GM18868 (cell line): ENCODE measurements around the gene CCR8.

Source experiments
- ATAC-seq: cut with Tn5 transposase; IDR thresholded peaks from one replicate; pipeline ENCODE4 v1.9.1; 2021; ENCODE audit warnings: mild to moderate bottlenecking, moderate library complexity; ENCODE audit not compliant: unreplicated experiment

Gene CCR8

DNA sequence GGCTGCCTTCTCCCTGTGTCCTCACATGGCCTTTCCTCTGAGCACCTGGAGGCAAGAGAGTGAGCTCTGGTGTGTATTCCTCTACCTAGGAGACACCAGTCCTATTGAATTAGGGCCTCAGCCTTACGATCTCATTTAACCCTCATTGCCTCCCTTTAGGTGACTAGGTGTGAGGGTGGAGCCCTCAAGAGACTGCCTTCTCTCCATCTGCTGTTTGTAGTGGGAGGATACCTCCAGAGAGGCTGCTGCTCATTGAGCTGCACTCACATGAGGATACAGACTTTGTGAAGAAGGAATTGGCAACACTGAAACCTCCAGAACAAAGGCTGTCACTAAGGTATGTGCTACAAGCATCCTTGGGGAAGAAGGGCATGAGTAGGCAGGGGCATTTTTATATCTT is at the start of gene CCR8:
TSS of gene CCR8 (plus strand) at position 217 of the 400 bp plus-strand sequence. CDS start 2,623 bp downstream, outside the sequence.
- ATAC-seq = peak; percentile 29

GRCh38 chr3:39279745-39280517 is 49.6 kb upstream of the CCR8 start, which contains the start of gene CX3CR1:
Gene CX3CR1, minus strand, starts transcription at chr3:39280036. Its CDS starts 13,527 bp downstream, at chr3:39266509.
- no peak for ATAC-seq

DNA sequence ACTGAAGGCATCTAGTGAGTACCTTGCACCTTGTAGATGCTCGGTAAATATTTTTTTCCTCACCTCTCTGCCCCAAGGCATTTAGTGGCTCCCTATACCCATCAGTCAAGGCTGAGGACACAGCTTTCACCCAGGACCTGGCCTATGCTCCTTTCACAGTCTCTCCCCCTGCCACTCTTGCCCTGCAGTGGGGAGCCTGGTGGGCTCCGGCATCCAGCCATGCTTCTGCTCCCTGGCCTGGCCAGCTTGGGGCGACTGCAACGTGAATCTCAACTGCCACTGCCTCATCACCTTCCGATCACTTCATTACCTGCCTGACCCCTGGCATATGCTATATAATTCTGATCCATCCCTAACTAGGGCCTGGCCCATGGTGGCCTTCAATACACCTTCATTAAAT is 48.9 kb upstream of the CCR8 start:
- no peak for ATAC-seq

DNA sequence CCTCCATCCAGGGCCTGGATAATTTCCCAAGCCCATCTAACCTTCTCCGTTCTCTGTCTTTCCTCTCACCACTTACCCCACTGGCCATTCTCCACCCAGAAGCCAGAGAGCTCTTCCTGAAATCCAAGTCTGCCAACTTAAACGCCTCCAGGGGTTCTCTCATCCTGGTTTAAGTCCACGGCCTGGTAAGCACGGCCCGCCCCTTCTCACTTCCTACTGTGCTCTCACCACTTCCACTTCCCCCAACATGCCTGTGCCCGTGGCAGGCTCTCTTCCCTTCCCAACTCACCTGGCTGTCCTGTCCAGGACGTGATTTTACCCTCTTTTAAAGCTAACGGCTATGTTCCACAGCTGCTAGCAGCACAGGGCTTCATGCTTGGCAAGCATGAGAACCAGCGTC is 48.0 kb upstream of the CCR8 start:
- no peak for ATAC-seq

- ATAC-seq = no peak
Observed at GRCh38 chr3:39282057-39282456, 47.5 kb upstream of the CCR8 start.

GRCh38 chr3:39284457-39284881 is 45.0 kb upstream of the CCR8 start:
- no peak for ATAC-seq

GRCh38 chr3:39285332-39285731 is 44.2 kb upstream of the CCR8 start:
- ATAC-seq = no peak

GRCh38 chr3:39286771-39287170 is 42.7 kb upstream of the CCR8 start:
- no peak for ATAC-seq

- ATAC-seq = no peak
Observed at GRCh38 chr3:39287216-39288164, 42.0 kb upstream of the CCR8 start.

DNA sequence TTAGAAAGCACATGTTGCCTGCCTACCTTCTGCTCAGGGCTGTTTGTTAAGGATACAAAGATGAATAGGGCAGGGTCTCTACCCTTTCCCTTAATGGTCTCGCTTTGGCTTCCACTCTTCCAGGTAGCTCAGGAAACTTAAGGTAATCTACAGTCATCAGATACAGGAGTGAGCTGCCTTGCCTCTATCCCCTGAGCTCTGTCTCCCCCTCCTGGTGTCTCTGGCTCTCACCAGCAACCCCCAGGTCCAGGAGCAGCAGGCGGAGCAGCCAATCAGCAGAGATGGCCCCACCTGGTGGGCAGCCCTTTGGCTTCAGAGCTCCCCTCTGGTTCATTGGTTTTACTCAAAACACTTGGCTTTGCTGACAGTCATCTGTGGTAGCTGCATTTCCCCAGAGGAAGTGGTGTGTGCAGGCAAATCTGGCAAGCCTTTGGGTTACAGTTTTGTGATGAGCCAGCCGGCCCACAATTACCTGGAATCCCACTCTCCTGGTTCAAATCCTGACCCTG is 41.2 kb upstream of the CCR8 start:
- ATAC-seq = peak; percentile 98

- no peak for ATAC-seq
Observed at GRCh38 chr3:39289107-39289506, 40.4 kb upstream of the CCR8 start.

DNA sequence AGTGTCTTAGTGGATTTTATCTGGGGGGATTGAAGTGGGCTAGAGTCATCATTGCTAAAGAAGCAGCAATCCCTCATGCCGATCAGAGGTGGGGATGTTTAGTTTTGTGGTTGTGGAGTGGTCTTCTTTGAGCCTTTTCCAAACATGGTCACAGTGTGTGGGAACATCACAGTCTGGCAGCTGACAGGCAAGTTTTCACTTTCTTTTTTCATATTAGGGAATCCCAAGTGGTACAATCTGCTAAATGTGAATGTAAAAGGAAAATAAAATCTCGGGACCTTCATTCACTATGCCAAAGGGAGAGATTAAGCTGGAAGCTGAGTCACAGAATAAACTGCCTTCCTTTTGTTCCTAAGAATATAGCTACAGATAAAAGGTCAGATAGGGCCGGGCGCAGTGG is 39.3 kb upstream of the CCR8 start:
- ATAC-seq = no peak

- ATAC-seq = no peak
Observed at GRCh38 chr3:39291903-39292329, 37.6 kb upstream of the CCR8 start.

GRCh38 chr3:39292961-39293360 is 36.5 kb upstream of the CCR8 start:
- no peak for ATAC-seq

- ATAC-seq = no peak
Observed at GRCh38 chr3:39294446-39295183, 34.9 kb upstream of the CCR8 start.

GRCh38 chr3:39295184-39295775 is 34.2 kb upstream of the CCR8 start:
- peak; percentile 88 for ATAC-seq

DNA sequence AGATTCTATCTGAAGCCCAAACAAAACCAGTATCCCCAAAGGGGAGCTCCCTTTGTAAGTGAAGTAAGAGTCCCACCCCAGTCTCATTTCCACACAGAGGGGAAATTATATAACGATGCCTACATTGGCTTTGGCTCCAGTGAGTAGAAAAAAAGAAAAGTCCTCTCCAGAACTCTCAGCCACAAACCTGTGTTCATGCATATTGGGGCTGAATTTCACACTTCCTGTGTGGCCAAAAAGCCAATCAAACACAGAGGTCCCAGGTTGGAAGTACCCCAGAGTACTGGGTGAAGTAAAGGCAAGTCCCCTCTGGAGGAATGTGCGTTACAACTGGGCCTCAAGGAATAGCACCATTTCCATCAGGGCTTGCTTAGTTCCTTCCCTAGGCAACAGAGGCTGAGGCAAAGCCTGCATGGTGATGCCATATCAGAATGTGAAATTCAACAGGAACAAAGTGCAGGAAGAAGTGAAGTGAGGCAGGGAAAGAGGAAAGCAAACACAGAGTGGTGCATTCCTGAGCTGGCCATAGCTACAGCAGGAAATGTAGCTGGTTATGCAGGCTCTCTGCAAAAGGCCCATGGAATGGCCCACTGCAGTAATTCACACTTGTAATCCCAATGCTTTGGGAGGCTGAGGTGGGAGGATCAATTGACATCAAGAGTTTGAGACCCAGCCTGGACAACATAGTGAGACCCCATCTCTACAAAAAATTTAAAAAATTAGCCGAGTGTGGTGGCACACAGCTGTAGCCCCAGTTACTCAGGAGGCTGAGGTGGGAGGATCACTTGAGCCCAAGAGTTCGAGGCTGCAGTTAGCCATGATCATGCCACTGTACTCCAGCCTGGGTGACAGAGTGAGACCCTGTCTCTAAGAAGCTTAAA is 33.1 kb upstream of the CCR8 start:
- no peak for ATAC-seq

DNA sequence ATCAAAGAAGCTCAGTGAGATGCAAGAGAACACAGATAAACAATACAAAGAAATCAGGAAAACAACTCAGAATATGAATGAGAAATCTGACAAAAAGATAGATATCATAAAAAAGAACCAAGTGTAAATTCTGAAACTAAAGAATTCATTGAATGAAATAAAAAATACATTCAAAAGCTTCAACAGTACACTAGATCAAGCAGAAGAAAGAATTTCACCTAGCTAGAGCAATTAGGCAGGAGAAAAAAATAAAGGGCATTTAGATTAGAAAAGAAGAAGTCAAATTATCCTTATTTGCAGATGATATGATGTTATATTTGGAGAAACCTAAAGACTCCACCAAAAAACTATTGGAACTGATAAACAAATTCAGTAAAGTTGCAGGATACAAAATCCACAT is 30.2 kb upstream of the CCR8 start:
- no peak for ATAC-seq

DNA sequence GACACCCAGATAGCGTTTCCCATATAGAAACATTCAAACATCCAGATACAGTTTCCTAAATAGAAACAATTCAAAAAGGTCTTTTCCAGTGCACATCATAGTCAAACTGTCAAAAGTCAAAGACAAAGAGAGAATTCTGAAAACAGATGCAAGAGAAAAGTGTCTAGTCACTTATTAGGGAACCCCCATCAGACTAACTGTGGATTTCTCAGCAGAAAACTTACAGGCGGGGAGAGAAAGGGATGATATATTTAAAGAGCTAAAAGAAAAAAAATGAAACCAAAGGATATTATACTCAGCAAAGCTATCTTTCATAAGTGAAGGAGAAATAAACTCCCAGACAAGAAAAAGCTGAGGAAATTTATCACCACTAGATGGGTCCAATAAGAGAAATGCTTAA is 27.3 kb upstream of the CCR8 start:
- no peak for ATAC-seq
